ENCODE data around the gene ZNF511.

The ZNF511 gene

GRCh38 chr10:133342942-133343341, 34.2 kb downstream of the ZNF511 start:
- DNase-seq, result no peak
- intact Hi-C loops (cut with DNase I), result no loop called here

- intact Hi-C loops (cut with DNase I), result no loop called here
- DNase-seq, result no peak
Observed at GRCh38 chr10:133343558-133343957, 34.8 kb downstream of the ZNF511 start.

- intact Hi-C loops (cut with DNase I), result no loop called here
- DNase-seq, result no peak
Observed at GRCh38 chr10:133344236-133344635, 35.5 kb downstream of the ZNF511 start.

GRCh38 chr10:133346413-133346812, 37.7 kb downstream of the ZNF511 start:
- intact Hi-C loops (cut with DNase I), result no loop called here
- DNase-seq, result no peak

GRCh38 chr10:133347710-133348517, 39.2 kb downstream of the ZNF511 start:
- intact Hi-C loops (cut with DNase I), result no loop called here

GRCh38 chr10:133349160-133349568, 40.5 kb downstream of the ZNF511 start:
- DNase-seq, result no peak
- intact Hi-C loops (cut with DNase I), result no loop called here

More at GRCh38 chr10:133347710-133348517, 39.2 kb downstream of the ZNF511 start:
- DNase-seq, result no peak

- intact Hi-C loops (cut with DNase I), result no loop called here
- no peak for DNase-seq
Observed at GRCh38 chr10:133349577-133350011, 40.9 kb downstream of the ZNF511 start.

- intact Hi-C loops (cut with DNase I), result no loop called here
- no peak for DNase-seq
Observed at GRCh38 chr10:133350283-133350949, 41.7 kb downstream of the ZNF511 start.

GRCh38 chr10:133350950-133351329, 42.2 kb downstream of the ZNF511 start:
- no peak for DNase-seq
- intact Hi-C loops (cut with DNase I), result no loop called here

GRCh38 chr10:133351408-133352318, 42.9 kb downstream of the ZNF511 start:
- DNase-seq, result no peak
- intact Hi-C loops (cut with DNase I), result no loop called here

- intact Hi-C loops (cut with DNase I), result no loop called here
- DNase-seq, result no peak
Observed at GRCh38 chr10:133353202-133353959, 44.7 kb downstream of the ZNF511 start.

GRCh38 chr10:133353988-133354605, 45.4 kb downstream of the ZNF511 start:
- intact Hi-C loops (cut with DNase I), result no loop called here
- DNase-seq, result no peak

GRCh38 chr10:133354672-133355240, 46.0 kb downstream of the ZNF511 start:
- intact Hi-C loops (cut with DNase I), result no loop called here
- no peak for DNase-seq

- DNase-seq, result no peak
Observed at GRCh38 chr10:133355266-133355665, 46.6 kb downstream of the ZNF511 start.

GRCh38 chr10:133355991-133356390, 47.3 kb downstream of the ZNF511 start:
- intact Hi-C loops (cut with DNase I), result no loop called here
- no peak for DNase-seq

More at GRCh38 chr10:133355266-133355665, 46.6 kb downstream of the ZNF511 start:
- intact Hi-C loops (cut with DNase I), result no loop called here

- intact Hi-C loops (cut with DNase I), result no loop called here
- DNase-seq, result no peak
Observed at GRCh38 chr10:133356549-133357284, 48.0 kb downstream of the ZNF511 start.

Data from head of caudate nucleus (tissue), 42 donors.